ENCODE results near the gene MED8. TPM values are rescaled to one million over a fixed set of nuclear protein-coding genes. Genes with fewer than 3 reads are reported as not detected.

The MED8 gene
- total and polyA plus RNA-seq, 9 of the 15 experiments (the other 6 are each of a cell fraction or from before 2014, with no cell fraction given): 23.0 to 120 (median 56.4) TPM

DNA sequence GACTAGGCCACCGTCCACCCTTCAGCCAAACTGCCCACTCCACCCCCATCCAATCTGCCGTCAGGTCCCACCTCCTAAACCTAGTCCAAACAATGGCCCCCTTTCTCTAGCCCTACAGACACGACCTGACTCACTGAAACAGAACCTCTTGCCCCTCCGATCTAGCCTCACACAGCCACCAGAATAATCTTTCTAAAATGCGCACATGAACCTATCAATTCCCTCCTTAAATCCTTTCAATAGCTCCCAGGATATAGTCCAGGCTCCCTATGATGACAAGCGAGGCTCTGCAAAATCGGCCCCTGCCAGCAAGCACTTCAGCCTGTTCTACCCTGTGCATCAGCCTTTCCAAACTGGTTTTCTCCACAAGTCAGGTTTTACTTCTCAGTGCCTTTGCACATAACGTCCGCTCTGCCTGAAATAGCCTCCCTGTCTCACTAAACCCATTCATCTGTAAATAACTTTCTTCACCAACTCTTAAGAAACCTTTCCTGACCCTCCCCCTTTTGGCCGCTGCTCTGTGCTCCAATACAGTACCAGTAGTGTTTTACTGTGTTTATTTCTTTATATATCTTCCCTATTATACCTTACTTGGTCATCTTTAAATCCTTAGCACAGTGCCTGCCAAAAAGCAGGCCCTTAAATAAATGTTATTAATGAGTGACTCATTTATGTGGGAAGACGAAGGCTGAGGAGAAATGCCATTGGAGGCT is 39.9 kb downstream of the MED8 start:
- no peak for FAIRE-seq
- ChIA-PET POLR2A (interaction anchor here (1.1 kb wide), 1 partner anchor 9 kb away, joined by 4 read pairs; the partner anchor contains the start of gene CDC20), CTCF (ENCODE audit: low intra/inter-chr PET ratio) (no interaction called here)
- DNase-seq (ENCODE audit: extremely low read depth in 1 of 4, low spot score in 3 of 4): no peak
- Histone ChIP-seq H3K9me3 (replicated peaks; ENCODE audit: control insufficient read depth, insufficient read depth, low read depth, low read length) (no peaks in the 10 kb centered on the region), H3K4me3 (no peak overlapping the region), H3K9ac (ENCODE audit: insufficient read depth in 1 of 2, low read depth in 2 of 2, low read length in 2 of 2) (no peak overlapping the region), H3K9me1 (ENCODE audit: control insufficient read depth, insufficient read depth, low read length) (no peaks in the 10 kb centered on the region), H3K36me3 (ENCODE audit: control insufficient read depth, insufficient read depth, low read length) (no peaks in the 10 kb centered on the region), H4K20me1 (replicated peaks; ENCODE audit: control insufficient read depth, insufficient read depth, low read length) (no peaks in the 10 kb centered on the region), H3K79me2 (ENCODE audit: control insufficient read depth, insufficient read depth, low read length) (no peaks in the 10 kb centered on the region), H3K27me3 (ENCODE audit: control insufficient read depth in 2 of 2, insufficient read depth in 2 of 2, low read length in 2 of 2) (no peaks in the 10 kb centered on the region), H3K27ac (ENCODE audit: extremely low read depth, low read depth, low read length) (no peak overlapping the region), H3K4me2 (ENCODE audit: insufficient read depth, low read length) (0 out of 2 replicates have a peak overlapping the region, but pooled peaks have one; percentile 4), H2AFZ (ENCODE audit: low read depth, low read length) (peak overlapping the region; percentile 53), H3K4me1 (replicated peaks in 1 of 2; ENCODE audit: control insufficient read depth in 2 of 2, insufficient read depth in 2 of 2, low read length in 2 of 2) (peaks cover 10 to 13% of the 10 kb centered on the region in 2 experiments; a peak in 4 of 5 replicates)
- BruUV-seq (replicated peaks): no TSS peak
- ATAC-seq: no peak
- in situ Hi-C loops (cut with MboI) (no loop called here), intact Hi-C loops (cut with micrococcal nuclease) (no loop called here)
- WGBS (ENCODE audit: insufficient coverage, low coverage, missing lambda C conversion rate): 70% methylated on average over 11 of the region's 11 CpGs
- TF ChIP-seq NCOA1 (IDR thresholded peaks at IDR 0.05; ENCODE audit: low read depth): no peak
- TF ChIP-seq, protein P1, sequence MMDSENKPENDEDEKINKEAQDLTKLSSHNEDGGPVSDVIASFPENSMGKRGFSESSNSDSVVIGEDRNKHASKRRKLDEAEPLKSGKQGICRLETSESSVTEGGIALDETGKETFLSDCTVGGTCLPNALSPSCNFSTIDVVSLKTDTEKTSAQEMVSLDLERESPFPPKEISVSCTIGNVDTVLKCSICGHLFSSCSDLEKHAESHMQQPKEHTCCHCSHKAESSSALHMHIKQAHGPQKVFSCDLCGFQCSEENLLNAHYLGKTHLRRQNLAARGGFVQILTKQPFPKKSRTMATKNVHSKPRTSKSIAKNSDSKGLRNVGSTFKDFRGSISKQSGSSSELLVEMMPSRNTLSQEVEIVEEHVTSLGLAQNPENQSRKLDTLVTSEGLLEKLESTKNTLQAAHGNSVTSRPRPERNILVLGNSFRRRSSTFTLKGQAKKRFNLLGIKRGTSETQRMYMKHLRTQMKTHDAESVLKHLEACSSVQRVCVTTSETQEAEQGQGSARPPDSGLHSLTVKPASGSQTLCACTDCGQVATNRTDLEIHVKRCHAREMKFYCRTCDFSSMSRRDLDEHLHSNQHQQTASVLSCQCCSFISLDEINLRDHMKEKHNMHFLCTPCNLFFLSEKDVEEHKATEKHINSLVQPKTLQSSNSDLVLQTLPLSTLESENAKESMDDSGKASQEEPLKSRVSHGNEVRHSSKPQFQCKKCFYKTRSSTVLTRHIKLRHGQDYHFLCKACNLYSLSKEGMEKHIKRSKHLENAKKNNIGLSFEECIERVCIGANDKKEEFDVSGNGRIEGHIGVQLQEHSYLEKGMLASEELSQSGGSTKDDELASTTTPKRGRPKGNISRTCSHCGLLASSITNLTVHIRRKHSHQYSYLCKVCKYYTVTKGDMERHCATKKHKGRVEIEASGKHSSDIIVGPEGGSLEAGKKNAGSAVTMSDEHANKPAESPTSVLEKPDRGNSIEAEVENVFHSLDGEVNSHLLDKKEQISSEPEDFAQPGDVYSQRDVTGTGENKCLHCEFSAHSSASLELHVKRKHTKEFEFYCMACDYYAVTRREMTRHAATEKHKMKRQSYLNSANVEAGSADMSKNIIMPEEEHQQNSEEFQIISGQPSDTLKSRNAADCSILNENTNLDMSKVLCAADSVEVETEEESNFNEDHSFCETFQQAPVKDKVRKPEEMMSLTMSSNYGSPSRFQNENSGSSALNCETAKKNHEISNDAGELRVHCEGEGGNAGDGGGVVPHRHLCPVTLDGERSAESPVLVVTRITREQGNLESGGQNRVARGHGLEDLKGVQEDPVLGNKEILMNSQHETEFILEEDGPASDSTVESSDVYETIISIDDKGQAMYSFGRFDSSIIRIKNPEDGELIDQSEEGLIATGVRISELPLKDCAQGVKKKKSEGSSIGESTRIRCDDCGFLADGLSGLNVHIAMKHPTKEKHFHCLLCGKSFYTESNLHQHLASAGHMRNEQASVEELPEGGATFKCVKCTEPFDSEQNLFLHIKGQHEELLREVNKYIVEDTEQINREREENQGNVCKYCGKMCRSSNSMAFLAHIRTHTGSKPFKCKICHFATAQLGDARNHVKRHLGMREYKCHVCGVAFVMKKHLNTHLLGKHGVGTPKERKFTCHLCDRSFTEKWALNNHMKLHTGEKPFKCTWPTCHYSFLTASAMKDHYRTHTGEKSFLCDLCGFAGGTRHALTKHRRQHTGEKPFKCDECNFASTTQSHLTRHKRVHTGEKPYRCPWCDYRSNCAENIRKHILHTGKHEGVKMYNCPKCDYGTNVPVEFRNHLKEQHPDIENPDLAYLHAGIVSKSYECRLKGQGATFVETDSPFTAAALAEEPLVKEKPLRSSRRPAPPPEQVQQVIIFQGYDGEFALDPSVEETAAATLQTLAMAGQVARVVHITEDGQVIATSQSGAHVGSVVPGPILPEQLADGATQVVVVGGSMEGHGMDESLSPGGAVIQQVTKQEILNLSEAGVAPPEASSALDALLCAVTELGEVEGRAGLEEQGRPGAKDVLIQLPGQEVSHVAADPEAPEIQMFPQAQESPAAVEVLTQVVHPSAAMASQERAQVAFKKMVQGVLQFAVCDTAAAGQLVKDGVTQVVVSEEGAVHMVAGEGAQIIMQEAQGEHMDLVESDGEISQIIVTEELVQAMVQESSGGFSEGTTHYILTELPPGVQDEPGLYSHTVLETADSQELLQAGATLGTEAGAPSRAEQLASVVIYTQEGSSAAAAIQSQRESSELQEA (IDR thresholded peaks at IDR 0.05; ENCODE audit: low read depth): peak; percentile 54; the same call in 1 of the 2 replicates
